ENCODE results near the gene PPP1R12B.
"Not testable (repeated sequence)": the region's sequence is repeated elsewhere in the genome, so short reads cannot be mapped to it uniquely, and the experiment has no call there.

Gene PPP1R12B

DNA sequence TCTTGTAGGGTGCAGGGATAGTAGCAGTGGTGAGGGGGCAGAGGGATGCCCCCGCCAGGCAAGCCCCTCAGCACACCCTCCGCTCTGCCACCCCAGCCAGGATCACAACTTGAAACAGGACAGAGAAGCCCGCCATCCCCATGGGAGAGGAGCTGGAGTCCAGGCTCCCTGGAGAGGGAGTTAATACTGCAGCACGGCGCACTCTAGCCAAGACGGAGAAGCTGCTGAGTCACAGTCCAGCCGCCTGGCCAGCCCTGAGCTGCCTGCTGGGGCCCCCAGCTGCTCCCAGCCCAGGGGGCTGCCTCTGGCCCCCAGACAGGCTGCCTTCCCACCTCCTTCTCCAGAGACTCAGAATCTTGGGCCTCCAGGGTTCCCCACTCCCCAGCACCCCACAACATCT lies 274.6 kb downstream of the PPP1R12B start:
- H3K36me3 Mint-ChIP-seq (ENCODE audit: low read depth) = no peaks in the 10 kb centered on the region

GRCh38 chr1:202623476-202623875 lies 275.0 kb downstream of the PPP1R12B start:
- not testable (repeated sequence) for H3K9me3 Mint-ChIP-seq; H3K27ac Mint-ChIP-seq; DNase-seq (ENCODE audit: low spot score); H3K36me3 Mint-ChIP-seq (ENCODE audit: low read depth); H3K4me1 Mint-ChIP-seq (ENCODE audit: low read depth); H3K4me3 Mint-ChIP-seq
- peaks cover 17% of the 10 kb centered on the region for H3K27me3 Mint-ChIP-seq (ENCODE audit: low read depth)

More for the DNA sequence above, 274.6 kb downstream of the PPP1R12B start:
- Mint-ChIP-seq H3K4me3 (no peak overlapping the region), H3K27ac (no peak overlapping the region), H3K27me3 (ENCODE audit: low read depth) (peaks cover 17% of the 10 kb centered on the region), H3K9me3 (no peaks in the 10 kb centered on the region), H3K4me1 (ENCODE audit: low read depth) (peaks cover 3% of the 10 kb centered on the region)
- no peak for DNase-seq (ENCODE audit: low spot score)

DNA sequence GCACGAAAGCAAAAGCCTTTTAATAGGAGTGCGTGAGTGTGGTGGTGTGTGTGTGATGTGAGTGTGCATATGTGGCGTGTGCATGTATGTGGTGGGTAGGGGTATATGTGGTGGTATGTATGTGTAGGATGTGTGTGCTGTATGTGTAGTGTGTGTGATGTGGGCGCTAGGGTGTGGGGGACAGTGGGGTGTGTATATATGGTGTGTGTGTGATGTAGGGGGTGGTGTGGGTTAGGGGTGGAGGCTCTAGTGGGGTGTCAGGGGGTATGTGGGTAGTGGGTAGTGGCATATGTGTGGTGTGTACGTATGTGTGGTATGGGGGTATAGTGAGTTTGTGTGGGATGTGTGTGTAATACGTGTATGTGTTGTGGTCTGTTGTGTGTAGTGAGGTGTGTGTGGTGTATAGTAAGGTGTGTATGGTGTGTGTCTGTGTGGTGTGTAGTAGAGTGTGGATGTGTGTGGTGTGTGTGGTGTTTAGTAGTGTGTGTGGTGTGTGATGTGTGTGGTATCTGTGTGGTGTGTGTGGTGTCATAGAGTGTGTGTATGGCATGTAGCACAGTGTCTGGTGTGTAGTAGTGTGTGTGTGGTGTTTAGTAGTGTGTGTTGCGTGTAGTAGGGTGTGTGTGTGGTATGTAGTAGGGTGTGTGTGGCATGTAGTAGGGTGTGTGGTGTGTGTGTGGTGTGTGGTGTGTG lies 275.7 kb downstream of the PPP1R12B start:
- Mint-ChIP-seq H3K36me3 (ENCODE audit: low read depth) (no peaks in the 10 kb centered on the region), H3K9me3 (no peaks in the 10 kb centered on the region), H3K4me3 (no peak overlapping the region), H3K27me3 (ENCODE audit: low read depth) (peaks cover 13% of the 10 kb centered on the region), H3K4me1 (ENCODE audit: low read depth) (peaks cover 10% of the 10 kb centered on the region), H3K27ac (no peak overlapping the region)
- no peak for DNase-seq (ENCODE audit: low spot score)

GRCh38 chr1:202624781-202625108 lies 276.2 kb downstream of the PPP1R12B start:
- H3K27ac Mint-ChIP-seq = no peak overlapping the region
- no peaks in the 10 kb centered on the region for H3K9me3 Mint-ChIP-seq
- peaks cover 15% of the 10 kb centered on the region for H3K4me1 Mint-ChIP-seq (ENCODE audit: low read depth)

DNA sequence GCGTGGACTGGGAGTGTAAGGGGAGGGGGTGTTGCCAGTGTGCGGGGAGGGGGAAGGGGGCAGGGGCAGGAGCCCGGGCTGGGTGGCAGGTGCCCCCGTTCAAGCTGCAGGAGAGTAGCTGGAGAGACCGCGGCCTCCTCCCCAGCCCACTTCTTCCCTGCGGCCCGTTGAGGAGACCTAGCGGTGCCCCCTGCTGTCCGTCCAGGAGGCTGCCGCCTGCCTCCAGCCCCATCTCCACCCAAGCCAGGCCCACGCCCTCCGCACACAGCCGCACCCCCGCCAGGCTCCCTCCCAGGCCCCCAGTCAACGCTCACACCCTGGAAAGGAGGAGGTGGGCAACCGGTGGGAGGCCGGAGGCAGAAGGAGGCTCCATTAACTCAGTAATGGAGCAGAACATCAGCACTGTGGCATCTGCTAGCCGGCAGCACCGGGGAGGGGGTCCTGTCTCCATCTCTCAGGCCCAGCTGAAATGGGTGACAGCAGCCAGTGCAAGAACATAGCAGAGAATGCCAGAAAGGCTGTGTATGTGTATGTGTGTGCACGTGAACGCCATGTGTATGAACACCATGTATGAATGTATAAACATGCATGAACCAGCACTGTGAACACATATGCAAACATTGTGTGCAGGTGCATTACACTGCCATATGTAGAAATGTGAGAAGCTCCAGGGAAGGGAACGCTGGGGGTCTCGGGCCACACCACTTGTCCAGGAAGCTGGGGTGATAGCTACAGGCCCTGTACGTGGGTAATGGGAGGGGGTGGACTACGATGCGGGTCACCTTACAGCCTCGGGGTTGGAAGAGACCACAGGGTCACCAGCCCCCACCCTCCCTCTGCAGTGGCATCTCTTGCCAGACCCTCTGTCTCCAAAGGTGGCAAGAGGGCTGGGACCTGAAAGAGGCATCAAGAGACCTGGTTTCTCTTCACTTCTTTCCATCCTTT lies 277.2 kb downstream of the PPP1R12B start:
- peak; percentile 41 for DNase-seq (ENCODE audit: low spot score)
- no peaks in the 10 kb centered on the region for H3K9me3 Mint-ChIP-seq
- no peaks in the 10 kb centered on the region for H3K36me3 Mint-ChIP-seq (ENCODE audit: low read depth)
- no peak overlapping the region for H3K27ac Mint-ChIP-seq
- H3K27me3 Mint-ChIP-seq (ENCODE audit: low read depth) = peaks cover 16% of the 10 kb centered on the region
- no peak overlapping the region for H3K4me3 Mint-ChIP-seq
- H3K4me1 Mint-ChIP-seq (ENCODE audit: low read depth) = peaks cover 21% of the 10 kb centered on the region

More at GRCh38 chr1:202624781-202625108, 276.2 kb downstream of the PPP1R12B start:
- peaks cover 14% of the 10 kb centered on the region for H3K27me3 Mint-ChIP-seq (ENCODE audit: low read depth)
- H3K4me3 Mint-ChIP-seq = no peak overlapping the region
- DNase-seq (ENCODE audit: low spot score) = no peak
- H3K36me3 Mint-ChIP-seq (ENCODE audit: low read depth) = no peaks in the 10 kb centered on the region

DNA sequence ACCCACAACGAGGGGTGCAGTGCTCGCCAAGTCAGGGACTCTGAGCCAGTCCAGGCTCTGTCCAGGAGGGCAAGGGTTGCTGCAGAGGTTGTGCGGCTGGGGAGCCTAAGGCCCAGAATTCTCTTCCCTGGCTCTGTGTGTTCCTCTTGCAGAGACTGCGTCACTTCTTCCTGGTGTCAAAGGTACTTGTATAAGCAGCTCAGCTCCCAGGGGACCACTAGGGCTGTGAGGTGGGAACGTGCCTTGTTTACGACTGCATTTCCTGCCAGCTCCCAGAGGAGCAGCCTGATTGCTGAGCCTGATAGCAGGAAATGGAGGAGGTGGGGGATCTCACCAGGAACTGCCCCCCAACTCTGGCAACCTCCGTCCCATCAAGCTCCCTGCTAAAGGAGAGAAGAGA lies 278.5 kb downstream of the PPP1R12B start:
- Mint-ChIP-seq H3K27me3 (ENCODE audit: low read depth) (peaks cover 25% of the 10 kb centered on the region), H3K4me1 (ENCODE audit: low read depth) (peaks cover 25% of the 10 kb centered on the region)
- H3K27ac Mint-ChIP-seq; DNase-seq (ENCODE audit: low spot score); H3K4me3 Mint-ChIP-seq; H3K9me3 Mint-ChIP-seq; H3K36me3 Mint-ChIP-seq (ENCODE audit: low read depth): not testable (repeated sequence)

DNA sequence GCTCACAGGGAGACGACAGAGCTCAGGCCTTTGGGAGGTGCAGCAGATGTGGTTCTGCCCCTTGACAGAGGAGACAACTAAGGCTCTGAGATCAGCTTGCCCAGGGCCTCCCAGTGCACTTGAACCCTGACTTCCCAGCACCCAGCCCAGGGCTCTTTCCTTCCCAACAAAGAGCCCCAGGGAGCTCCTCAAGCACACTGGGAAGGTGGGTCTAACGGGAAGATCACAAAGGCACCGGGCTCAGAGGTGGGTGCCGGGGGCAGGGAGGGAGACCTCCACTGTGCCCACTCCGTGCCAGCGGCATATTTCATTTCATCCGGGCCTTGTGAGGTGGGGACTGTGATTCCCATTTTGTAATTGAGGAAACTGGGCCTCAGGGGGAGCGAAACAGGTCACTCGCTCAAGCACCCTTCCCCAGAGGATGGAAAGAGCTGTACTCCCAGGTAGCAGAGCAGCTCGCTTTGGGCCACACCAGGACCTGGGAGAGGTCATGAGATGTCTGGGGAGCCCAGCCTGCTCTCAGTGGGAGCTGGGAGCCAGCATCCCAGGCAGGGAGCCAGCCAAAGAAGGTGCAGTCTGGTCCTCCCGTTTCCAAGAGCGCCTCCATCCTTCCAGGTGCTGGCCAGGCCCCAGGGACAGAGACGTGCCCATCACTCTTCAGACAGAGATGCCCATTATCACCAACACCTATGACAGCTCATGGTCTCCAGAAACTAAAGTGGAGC lies 279.5 kb downstream of the PPP1R12B start:
- DNase-seq (ENCODE audit: low spot score) = no peak
- Mint-ChIP-seq H3K27ac (no peak overlapping the region), H3K36me3 (ENCODE audit: low read depth) (no peaks in the 10 kb centered on the region), H3K9me3 (no peaks in the 10 kb centered on the region), H3K27me3 (ENCODE audit: low read depth) (peaks cover 31% of the 10 kb centered on the region), H3K4me1 (ENCODE audit: low read depth) (peaks cover 26% of the 10 kb centered on the region), H3K4me3 (peak overlapping the region; percentile 41)

DNA sequence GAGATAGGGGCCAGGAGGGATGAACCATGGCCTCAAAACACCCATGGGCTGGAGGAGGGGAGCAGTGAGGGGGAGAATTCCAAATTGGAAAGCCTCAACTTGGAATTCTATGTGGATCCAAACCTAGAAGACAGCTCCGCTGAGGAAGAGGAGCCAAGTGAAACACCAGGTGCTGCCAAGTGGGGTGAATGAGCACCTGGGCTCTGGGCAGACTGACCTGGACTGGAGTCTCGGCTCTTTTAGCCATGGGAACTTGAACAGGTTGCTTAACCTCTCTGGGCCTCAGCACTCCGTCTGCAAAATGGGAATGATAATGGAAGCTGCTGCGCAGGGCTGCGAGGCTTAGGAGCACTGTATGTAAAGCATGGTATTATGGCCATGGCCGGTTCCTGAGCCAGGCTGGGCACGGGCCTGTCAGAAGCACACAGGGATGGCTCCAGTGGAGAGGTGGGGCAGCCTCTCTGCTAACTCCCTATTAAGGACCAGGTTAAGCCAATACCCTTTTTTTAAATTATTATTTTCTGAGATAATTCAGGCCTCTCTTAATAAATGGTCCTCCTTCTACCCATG lies 280.2 kb downstream of the PPP1R12B start:
- Mint-ChIP-seq H3K36me3 (ENCODE audit: low read depth) (no peaks in the 10 kb centered on the region), H3K27ac (peak overlapping the region; percentile 81), H3K4me3 (peak overlapping the region; percentile 76), H3K27me3 (ENCODE audit: low read depth) (peaks cover 37% of the 10 kb centered on the region), H3K4me1 (ENCODE audit: low read depth) (peaks cover 26% of the 10 kb centered on the region), H3K9me3 (no peaks in the 10 kb centered on the region)
- no peak for DNase-seq (ENCODE audit: low spot score)

- not testable (repeated sequence) for H3K36me3 Mint-ChIP-seq (ENCODE audit: low read depth); H3K9me3 Mint-ChIP-seq
- peak; percentile 21 for DNase-seq (ENCODE audit: low spot score)
- Mint-ChIP-seq H3K4me3 (peak overlapping the region; percentile 76), H3K4me1 (ENCODE audit: low read depth) (peaks cover 26% of the 10 kb centered on the region), H3K27ac (peak overlapping the region; percentile 81), H3K27me3 (ENCODE audit: low read depth) (peaks cover 40% of the 10 kb centered on the region)
Observed at GRCh38 chr1:202629257-202629811, 280.8 kb downstream of the PPP1R12B start.

GRCh38 chr1:202630096-202630495 lies 281.6 kb downstream of the PPP1R12B start:
- Mint-ChIP-seq H3K4me1 (ENCODE audit: low read depth) (peaks cover 26% of the 10 kb centered on the region), H3K27me3 (ENCODE audit: low read depth) (peaks cover 40% of the 10 kb centered on the region)
- H3K4me3 Mint-ChIP-seq; H3K9me3 Mint-ChIP-seq; DNase-seq (ENCODE audit: low spot score); H3K36me3 Mint-ChIP-seq (ENCODE audit: low read depth); H3K27ac Mint-ChIP-seq: not testable (repeated sequence)

- no peak overlapping the region for H3K27ac Mint-ChIP-seq
- DNase-seq (ENCODE audit: low spot score) = no peak
- H3K27me3 Mint-ChIP-seq (ENCODE audit: low read depth) = peaks cover 44% of the 10 kb centered on the region
- no peaks in the 10 kb centered on the region for H3K9me3 Mint-ChIP-seq
- peaks cover 26% of the 10 kb centered on the region for H3K4me1 Mint-ChIP-seq (ENCODE audit: low read depth)
- no peak overlapping the region for H3K4me3 Mint-ChIP-seq
- no peaks in the 10 kb centered on the region for H3K36me3 Mint-ChIP-seq (ENCODE audit: low read depth)
Observed at GRCh38 chr1:202630541-202630940, 282.0 kb downstream of the PPP1R12B start.

- Mint-ChIP-seq H3K27me3 (ENCODE audit: low read depth) (peaks cover 48% of the 10 kb centered on the region), H3K4me3 (no peak overlapping the region), H3K9me3 (no peaks in the 10 kb centered on the region), H3K27ac (no peak overlapping the region), H3K36me3 (ENCODE audit: low read depth) (no peaks in the 10 kb centered on the region), H3K4me1 (ENCODE audit: low read depth) (peaks cover 26% of the 10 kb centered on the region)
- DNase-seq (ENCODE audit: low spot score) = no peak
Observed at GRCh38 chr1:202631076-202631923, 282.8 kb downstream of the PPP1R12B start.

GRCh38 chr1:202632241-202632640 lies 283.7 kb downstream of the PPP1R12B start:
- DNase-seq (ENCODE audit: low spot score) = no peak
- peaks cover 50% of the 10 kb centered on the region for H3K27me3 Mint-ChIP-seq (ENCODE audit: low read depth)
- no peak overlapping the region for H3K27ac Mint-ChIP-seq
- H3K9me3 Mint-ChIP-seq = no peaks in the 10 kb centered on the region
- no peak overlapping the region for H3K4me3 Mint-ChIP-seq
- peaks cover 26% of the 10 kb centered on the region for H3K4me1 Mint-ChIP-seq (ENCODE audit: low read depth)
- H3K36me3 Mint-ChIP-seq (ENCODE audit: low read depth) = no peaks in the 10 kb centered on the region

Measured in T-helper 2 cell treated with Interferon-gamma antibody and Interleukin-4, amounts not matched to agents 5 μg/mL and 100 μg/mL, for 36 hours (primary cell).